Stomach (tissue), 9 donors: ENCODE results near the gene EMX2. TPM values are rescaled to one million over a fixed set of nuclear protein-coding genes. Genes with fewer than 3 reads are reported as not detected.

Source experiments
- DNase-seq, 2 donors: peaks; one replicate each; pipeline versions ENCODE4 v3.0.0 to v3.0.0-alpha.2; 2013 to 2019
- H3K27ac ChIP-seq, 5 donors: fragments of 200-600 bp in 4 of 5; sonication (generic) in 4 of 5; one replicate each; pipeline ENCODE4 v1.5.1; 2013 to 2019; ENCODE audit warnings: mild to moderate bottlenecking in 1 of 5, moderate library complexity in 1 of 5
- H3K27me3 ChIP-seq, 3 donors: fragments of 200-600 bp; sonication (generic); one replicate each; pipeline ENCODE4 v1.5.1; 2017 to 2019; ENCODE audit warnings: mixed run types in 1 of 3
- H3K36me3 ChIP-seq, 4 donors: fragments of 200-600 bp; sonication (generic); 1 replicate in 3 of 4; 2 replicates in 1 of 4; pipeline ENCODE4 v1.5.1; 2016 to 2019
- H3K4me1 ChIP-seq, 4 donors: fragments of 200-600 bp; sonication (generic); one replicate each; pipeline ENCODE4 v1.5.1; 2016 to 2019
- H3K4me3 ChIP-seq, 4 donors: fragments of 200-600 bp; sonication (generic) in 3 of 4; one replicate each; pipeline ENCODE4 v1.5.1; 2016 to 2019; ENCODE audit warnings: mild to moderate bottlenecking in 1 of 4
- H3K9me3 ChIP-seq, 4 donors: fragments of 200-600 bp; sonication (generic); one replicate each; pipeline ENCODE4 v1.5.1; 2016 to 2019
- EP300 ChIP-seq: sonication (generic); formaldehyde crosslinking; IDR thresholded peaks from one replicate; pipeline ENCODE4 v1.6.1; 2017; ENCODE audit warnings: antibody characterized with exemption
- POLR2A ChIP-seq, 4 donors: fragments of 450-650 bp; IDR thresholded peaks; one replicate each; pipeline ENCODE4 v1.6.1; 2016; ENCODE audit warnings: antibody characterized with exemption in 4 of 4, control low read depth in 2 of 4, mild to moderate bottlenecking in 1 of 4, moderate library complexity in 1 of 4
- POLR2AphosphoS5 ChIP-seq, 3 donors: sonication (generic); formaldehyde crosslinking; IDR thresholded peaks; one replicate each; pipeline ENCODE4 v1.6.1; 2016; ENCODE audit warnings: antibody characterized with exemption in 3 of 3
- WGBS, 5 donors: extraction: QIAGEN DNeasy Blood & Tissue Kit in 3 of 5; methylation state at CpG; one replicate each; pipeline versions ENCODE4 v1.1.5 to v1.1.7; 2013 to 2018; 5-methylcytosine and 5-hydroxymethylcytosine counted together
- intact Hi-C: fragments of 100-400 bp; cut with DNase I; formaldehyde crosslinking; loops from one replicate; pipeline ENCODE4 v1.15.1; 2023; ENCODE audit warnings: low total_unique reads
- polyA plus RNA-seq, 3 donors: library from polyadenylated mRNA; stranded (reverse); fragments of 200-250 nt; gene quantifications; one replicate each; pipeline ENCODE4 v1.2.3, GENCODE V29; 2013
- total RNA-seq, 5 donors: library from RNA; depleted of rRNA; stranded (reverse); fragments of >200 nt; gene quantifications; one replicate each; pipeline versions ENCODE4 v1.1.0 to v1.2.3, GENCODE V29; 2014 to 2016
- TF ChIP-seq, protein P1 (sequence below), 7 experiments: fragments of 450-650 bp in 4 of 7; fragments of 200-600 bp in 3 of 7; sonication (generic) in 3 of 7; IDR thresholded peaks; one replicate each; pipeline ENCODE4 v1.5.1; 2016 to 2019; ENCODE audit warnings: antibody characterized with exemption in 7 of 7, control low read depth in 2 of 7, mild to moderate bottlenecking in 1 of 7
- donor health status: healthy with polysubstance abuse.
- donor health status: Bipolar disorder and iron deficiency.
- donor health status: healthy.

EMX2 gene
- total and polyA plus RNA-seq, 8 donors: 0.18 TPM; not detected in 7

DNA sequence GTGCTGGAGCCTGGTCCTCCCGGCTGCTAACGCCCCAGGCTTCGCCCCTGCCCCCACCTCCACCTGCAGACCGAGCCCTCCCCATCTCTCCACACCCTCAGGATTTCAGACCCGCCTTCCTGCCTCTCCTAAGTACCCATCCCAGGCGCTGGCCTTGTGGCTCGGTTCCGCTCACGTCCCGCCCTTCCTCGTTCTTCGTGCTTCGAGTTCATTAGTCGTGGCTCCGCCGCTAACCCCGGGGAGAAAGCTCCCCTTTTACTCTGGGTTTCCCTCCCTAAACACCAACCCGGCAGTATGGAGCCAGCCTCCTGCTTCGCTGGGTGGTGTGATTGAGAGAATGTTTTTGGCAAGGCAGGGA, 11.2 kb downstream of the EMX2 start:
- DNase-seq: no peak
- H3K4me3 ChIP-seq: no peak overlapping the region
- peaks cover 14 to 96% (median 82%) of the 10 kb centered on the region in 3 donors for H3K27me3 ChIP-seq
- H3K9me3 ChIP-seq: no peaks in the 10 kb centered on the region
- intact Hi-C loops: no loop called here
- H3K27ac ChIP-seq: no peak overlapping the region
- peaks cover 6 to 28% (median 17%) of the 10 kb centered on the region in 4 donors for H3K4me1 ChIP-seq
- H3K36me3 ChIP-seq: no peaks in the 10 kb centered on the region
- TF ChIP-seq POLR2A (IDR thresholded peaks at IDR 0.05) (no peak), EP300 (no peak), POLR2AphosphoS5 (IDR thresholded peaks at IDR 0.05) (no peak)
- TF ChIP-seq, protein P1, sequence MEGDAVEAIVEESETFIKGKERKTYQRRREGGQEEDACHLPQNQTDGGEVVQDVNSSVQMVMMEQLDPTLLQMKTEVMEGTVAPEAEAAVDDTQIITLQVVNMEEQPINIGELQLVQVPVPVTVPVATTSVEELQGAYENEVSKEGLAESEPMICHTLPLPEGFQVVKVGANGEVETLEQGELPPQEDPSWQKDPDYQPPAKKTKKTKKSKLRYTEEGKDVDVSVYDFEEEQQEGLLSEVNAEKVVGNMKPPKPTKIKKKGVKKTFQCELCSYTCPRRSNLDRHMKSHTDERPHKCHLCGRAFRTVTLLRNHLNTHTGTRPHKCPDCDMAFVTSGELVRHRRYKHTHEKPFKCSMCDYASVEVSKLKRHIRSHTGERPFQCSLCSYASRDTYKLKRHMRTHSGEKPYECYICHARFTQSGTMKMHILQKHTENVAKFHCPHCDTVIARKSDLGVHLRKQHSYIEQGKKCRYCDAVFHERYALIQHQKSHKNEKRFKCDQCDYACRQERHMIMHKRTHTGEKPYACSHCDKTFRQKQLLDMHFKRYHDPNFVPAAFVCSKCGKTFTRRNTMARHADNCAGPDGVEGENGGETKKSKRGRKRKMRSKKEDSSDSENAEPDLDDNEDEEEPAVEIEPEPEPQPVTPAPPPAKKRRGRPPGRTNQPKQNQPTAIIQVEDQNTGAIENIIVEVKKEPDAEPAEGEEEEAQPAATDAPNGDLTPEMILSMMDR (IDR thresholded peaks at IDR 0.05): no peak
- WGBS, 5 donors: 6 to 14% (median 7%) methylated on average over 18 to 19 of the region's 19 CpGs

DNA sequence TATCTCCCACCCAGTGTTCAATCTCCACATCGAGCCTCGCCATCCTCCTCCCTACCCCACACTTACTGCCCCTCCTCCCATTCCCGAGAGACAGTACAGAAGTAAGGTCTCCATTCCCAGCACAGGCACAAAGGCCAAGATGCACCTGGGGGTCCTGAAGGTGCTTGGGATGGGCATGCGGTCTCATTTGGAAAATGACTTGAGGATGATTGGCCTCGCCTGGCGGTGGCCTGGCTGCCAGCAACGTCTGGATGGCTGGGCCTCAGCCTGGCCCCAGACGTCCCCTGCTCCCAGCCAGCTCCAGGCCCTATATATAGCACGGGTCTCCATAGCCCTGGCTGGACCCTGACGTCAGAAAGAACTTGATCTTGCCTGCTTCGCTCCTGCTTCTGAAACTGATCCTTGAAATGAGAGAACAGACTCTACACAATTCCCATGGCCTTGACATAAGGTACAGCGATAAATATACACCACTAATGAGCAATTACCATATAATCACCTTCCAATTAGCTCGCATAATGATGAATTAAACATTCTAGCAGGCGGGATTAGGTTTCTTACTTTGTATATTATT, 11.8 kb downstream of the EMX2 start:
- TF ChIP-seq POLR2A (IDR thresholded peaks at IDR 0.05) (no peak), EP300 (no peak), POLR2AphosphoS5 (IDR thresholded peaks at IDR 0.05) (no peak)
- TF ChIP-seq, protein P1 (IDR thresholded peaks at IDR 0.05): no peak
- peaks cover 6 to 28% (median 17%) of the 10 kb centered on the region in 4 donors for H3K4me1 ChIP-seq
- H3K27ac ChIP-seq: no peak overlapping the region
- peaks cover 14 to 93% (median 77%) of the 10 kb centered on the region in 3 donors for H3K27me3 ChIP-seq
- no peak for DNase-seq
- no peaks in the 10 kb centered on the region for H3K9me3 ChIP-seq
- WGBS, 5 donors: 32 to 43% (median 38%) methylated on average over 13 to 14 of the region's 14 CpGs
- no peak overlapping the region for H3K4me3 ChIP-seq
- intact Hi-C loops: no loop called here
- no peaks in the 10 kb centered on the region for H3K36me3 ChIP-seq

DNA sequence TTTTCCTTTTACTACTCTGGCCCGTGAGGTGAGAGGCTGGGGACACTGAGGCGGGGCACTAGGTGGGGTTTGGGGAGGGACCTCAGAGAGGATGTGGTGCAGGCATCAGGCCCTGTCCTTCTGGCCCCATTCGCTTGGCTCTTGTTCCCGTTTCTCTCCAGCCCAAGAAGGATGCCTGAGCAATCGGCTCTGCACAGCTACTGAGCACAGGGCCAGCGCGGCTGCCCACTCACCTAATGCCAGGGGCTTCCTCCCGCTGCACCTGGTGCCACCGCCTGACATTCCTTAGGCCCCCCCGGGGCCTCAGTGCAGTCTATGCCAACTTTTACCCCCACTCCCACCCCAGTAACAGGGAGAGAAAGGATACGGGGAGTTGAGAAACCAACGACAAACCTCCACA, 12.5 kb downstream of the EMX2 start:
- TF ChIP-seq POLR2AphosphoS5 (IDR thresholded peaks at IDR 0.05) (no peak), POLR2A (IDR thresholded peaks at IDR 0.05) (no peak), EP300 (no peak)
- TF ChIP-seq, protein P1 (IDR thresholded peaks at IDR 0.05): no peak
- DNase-seq: no peak
- Histone ChIP-seq H3K4me3 (no peak overlapping the region), H3K9me3 (no peaks in the 10 kb centered on the region), H3K27ac (no peak overlapping the region), H3K36me3 (no peaks in the 10 kb centered on the region), H3K27me3 (peaks cover 14 to 91% (median 70%) of the 10 kb centered on the region in 3 donors), H3K4me1 (peaks cover 6 to 28% (median 17%) of the 10 kb centered on the region in 4 donors)
- intact Hi-C loops: no loop called here
- 48 to 62% (median 57%) methylated on average over 8 to 12 of the region's 12 CpGs for WGBS, 5 donors

- Histone ChIP-seq H3K27me3 (peaks cover 14 to 91% (median 61%) of the 10 kb centered on the region in 3 donors), H3K27ac (no peak overlapping the region), H3K4me3 (no peak overlapping the region), H3K4me1 (peaks cover 6 to 28% (median 17%) of the 10 kb centered on the region in 4 donors), H3K36me3 (no peaks in the 10 kb centered on the region), H3K9me3 (no peaks in the 10 kb centered on the region)
- TF ChIP-seq POLR2A (IDR thresholded peaks at IDR 0.05): no peak
- TF ChIP-seq POLR2AphosphoS5 (IDR thresholded peaks at IDR 0.05): no peak
- TF ChIP-seq, protein P1 (IDR thresholded peaks at IDR 0.05): no peak
- no peak for TF ChIP-seq EP300
- DNase-seq: no peak
- intact Hi-C loops: no loop called here
- WGBS, 5 donors: 69 to 100% (median 94%) methylated on average over 1 of the region's 1 CpG
These were observed 13.3 kb downstream of the EMX2 start for GRCh38 chr10:117555863-117556262.
